ENCODE data around the gene WDR7. TPM values are rescaled to one million over a fixed set of nuclear protein-coding genes. Genes with fewer than 3 reads are reported as not detected.

The WDR7 gene
- total and polyA plus RNA-seq, 2 experiments from 2014 or later: 9.8 to 15.0 TPM

GRCh38 chr18:56890632-56891031 lies 239.5 kb downstream of the WDR7 start:
- Histone ChIP-seq H3K36me3 (no peaks in the 10 kb centered on the region), H3K27me3 (no peaks in the 10 kb centered on the region), H3K27ac (no peak overlapping the region), H3K4me1 (ENCODE audit: low read depth) (no peaks in the 10 kb centered on the region), H3K4me3 (no peak overlapping the region), H3K9me3 (ENCODE audit: low read depth) (no peaks in the 10 kb centered on the region)
- peak in 1 of 2 donors; percentile 61 for DNase-seq (ENCODE audit: low read depth in 1 of 2, low spot score in 1 of 2)
- no peak for TF ChIP-seq CTCF (IDR thresholded peaks at IDR 0.05; ENCODE audit: low read depth, low read length)

GRCh38 chr18:56891116-56891515 lies 240.0 kb downstream of the WDR7 start:
- no peak for TF ChIP-seq CTCF (IDR thresholded peaks at IDR 0.05; ENCODE audit: low read depth, low read length)
- no peaks in the 10 kb centered on the region for H3K27me3 ChIP-seq
- H3K27ac ChIP-seq: no peak overlapping the region
- no peak overlapping the region for H3K4me3 ChIP-seq
- DNase-seq (ENCODE audit: low read depth in 1 of 2, low spot score in 1 of 2): no peak
- no peaks in the 10 kb centered on the region for H3K4me1 ChIP-seq (ENCODE audit: low read depth)
- H3K9me3 ChIP-seq (ENCODE audit: low read depth): no peaks in the 10 kb centered on the region
- no peaks in the 10 kb centered on the region for H3K36me3 ChIP-seq

GRCh38 chr18:56891870-56892269 lies 240.7 kb downstream of the WDR7 start:
- H3K4me1 ChIP-seq (ENCODE audit: low read depth): no peaks in the 10 kb centered on the region
- no peaks in the 10 kb centered on the region for H3K36me3 ChIP-seq
- no peak for DNase-seq (ENCODE audit: low read depth in 1 of 2, low spot score in 1 of 2)
- H3K27me3 ChIP-seq: no peaks in the 10 kb centered on the region
- no peak for TF ChIP-seq CTCF (IDR thresholded peaks at IDR 0.05; ENCODE audit: low read depth, low read length)
- no peak overlapping the region for H3K27ac ChIP-seq
- H3K4me3 ChIP-seq: no peak overlapping the region
- no peaks in the 10 kb centered on the region for H3K9me3 ChIP-seq (ENCODE audit: low read depth)

GRCh38 chr18:56897122-56897521 lies 246.0 kb downstream of the WDR7 start:
- no peak for TF ChIP-seq CTCF (IDR thresholded peaks at IDR 0.05; ENCODE audit: low read depth, low read length)
- Histone ChIP-seq H3K36me3 (no peaks in the 10 kb centered on the region), H3K27me3 (no peaks in the 10 kb centered on the region)

GRCh38 chr18:56899660-56900059 lies 248.5 kb downstream of the WDR7 start:
- Histone ChIP-seq H3K27me3 (no peaks in the 10 kb centered on the region), H3K27ac (no peak overlapping the region), H3K4me1 (ENCODE audit: low read depth) (no peaks in the 10 kb centered on the region), H3K9me3 (ENCODE audit: low read depth) (no peaks in the 10 kb centered on the region), H3K36me3 (no peaks in the 10 kb centered on the region), H3K4me3 (no peak overlapping the region)
- no peak for TF ChIP-seq CTCF (IDR thresholded peaks at IDR 0.05; ENCODE audit: low read depth, low read length)
- no peak for DNase-seq (ENCODE audit: low read depth in 1 of 2, low spot score in 1 of 2)

More at GRCh38 chr18:56897122-56897521, 246.0 kb downstream of the WDR7 start:
- H3K4me3 ChIP-seq: no peak overlapping the region
- no peaks in the 10 kb centered on the region for H3K4me1 ChIP-seq (ENCODE audit: low read depth)
- no peak overlapping the region for H3K27ac ChIP-seq
- H3K9me3 ChIP-seq (ENCODE audit: low read depth): no peaks in the 10 kb centered on the region
- DNase-seq (ENCODE audit: low read depth in 1 of 2, low spot score in 1 of 2): no peak
